Osteocyte (in vitro differentiated cells): ENCODE data around the gene SHANK3. TPM values are rescaled to one million over a fixed set of nuclear protein-coding genes. Genes with fewer than 3 reads are reported as not detected.

Experiments used
- DNase-seq: peaks from one replicate; pipeline ENCODE4 v3.0.0; 2021; ENCODE audit warnings: mixed read lengths; ENCODE audit not compliant: unreplicated experiment; ENCODE audit errors: extremely low spot score
- H3K27ac Mint-ChIP-seq: one replicate; pipeline ENCODE4 v1.8.0; 2021; ENCODE audit warnings: mild to moderate bottlenecking, mixed read lengths; ENCODE audit not compliant: unreplicated experiment
- H3K27me3 Mint-ChIP-seq: one replicate; pipeline ENCODE4 v1.8.0; 2021; ENCODE audit warnings: mixed read lengths; ENCODE audit not compliant: unreplicated experiment
- H3K36me3 Mint-ChIP-seq: one replicate; pipeline ENCODE4 v1.8.0; 2021; ENCODE audit warnings: mixed read lengths; ENCODE audit not compliant: unreplicated experiment
- H3K4me1 Mint-ChIP-seq: one replicate; pipeline ENCODE4 v1.8.0; 2021; ENCODE audit warnings: mixed read lengths; ENCODE audit not compliant: unreplicated experiment
- H3K4me3 Mint-ChIP-seq: one replicate; pipeline ENCODE4 v1.8.0; 2021; ENCODE audit warnings: mild to moderate bottlenecking, moderate library complexity, mixed read lengths; ENCODE audit not compliant: unreplicated experiment
- H3K9me3 Mint-ChIP-seq: one replicate; pipeline ENCODE4 v1.8.0; 2021; ENCODE audit warnings: mixed read lengths; ENCODE audit not compliant: unreplicated experiment
- CTCF ChIP-seq: fragments of 200-600 bp; sonication (generic); IDR thresholded peaks from 2 replicates; pipeline ENCODE4 v1.5.0; 2021; ENCODE audit warnings: antibody characterized with exemption, mild to moderate bottlenecking, moderate library complexity
- total RNA-seq: library from RNA; stranded (reverse); gene quantifications from 2 replicates; pipeline ENCODE4 v1.2.1, GENCODE V29; 2021

Gene SHANK3
- total RNA-seq, 1 donor from 2014 or later: 4.7 TPM

- no peak overlapping the region for H3K27ac Mint-ChIP-seq
- H3K4me3 Mint-ChIP-seq: no peak overlapping the region
- H3K27me3 Mint-ChIP-seq: peaks cover 6% of the 10 kb centered on the region
- no peaks in the 10 kb centered on the region for H3K9me3 Mint-ChIP-seq
- DNase-seq: no peak
- no peaks in the 10 kb centered on the region for H3K36me3 Mint-ChIP-seq
- H3K4me1 Mint-ChIP-seq: peaks cover 8% of the 10 kb centered on the region
- no peak for TF ChIP-seq CTCF
These were observed 41.0 kb downstream of the SHANK3 start for GRCh38 chr22:50713571-50714056.

- Mint-ChIP-seq H3K36me3 (no peaks in the 10 kb centered on the region), H3K4me1 (peaks cover 4% of the 10 kb centered on the region), H3K9me3 (no peaks in the 10 kb centered on the region), H3K27ac (no peak overlapping the region), H3K4me3 (no peak overlapping the region), H3K27me3 (peaks cover 8% of the 10 kb centered on the region)
- no peak for TF ChIP-seq CTCF
- DNase-seq: no peak
These were observed 41.5 kb downstream of the SHANK3 start for GRCh38 chr22:50714150-50714549.

- Mint-ChIP-seq H3K4me3 (no peak overlapping the region), H3K36me3 (no peaks in the 10 kb centered on the region), H3K27ac (no peak overlapping the region), H3K4me1 (peaks cover 4% of the 10 kb centered on the region), H3K27me3 (peaks cover 13% of the 10 kb centered on the region), H3K9me3 (no peaks in the 10 kb centered on the region)
- no peak for DNase-seq
- TF ChIP-seq CTCF: no peak
These were observed 42.1 kb downstream of the SHANK3 start for GRCh38 chr22:50714631-50715179.

- DNase-seq: no peak
- no peak overlapping the region for H3K4me3 Mint-ChIP-seq
- no peaks in the 10 kb centered on the region for H3K9me3 Mint-ChIP-seq
- H3K27ac Mint-ChIP-seq: no peak overlapping the region
- H3K4me1 Mint-ChIP-seq: peaks cover 4% of the 10 kb centered on the region
- peaks cover 14% of the 10 kb centered on the region for H3K27me3 Mint-ChIP-seq
- no peaks in the 10 kb centered on the region for H3K36me3 Mint-ChIP-seq
- no peak for TF ChIP-seq CTCF
These were observed 42.6 kb downstream of the SHANK3 start for GRCh38 chr22:50715250-50715649.

GRCh38 chr22:50715776-50716175, 43.2 kb downstream of the SHANK3 start:
- TF ChIP-seq CTCF: no peak
- no peaks in the 10 kb centered on the region for H3K36me3 Mint-ChIP-seq
- H3K4me3 Mint-ChIP-seq: no peak overlapping the region
- peaks cover 14% of the 10 kb centered on the region for H3K27me3 Mint-ChIP-seq
- peaks cover 2% of the 10 kb centered on the region for H3K4me1 Mint-ChIP-seq
- H3K27ac Mint-ChIP-seq: no peak overlapping the region
- no peak for DNase-seq
- no peaks in the 10 kb centered on the region for H3K9me3 Mint-ChIP-seq
